Measurements from ENCODE around the gene P2RX3.
"Not testable (repeated sequence)": the region's sequence is repeated elsewhere in the genome, so short reads cannot be mapped to it uniquely, and the experiment has no call there.

The P2RX3 gene

GRCh38 chr11:57324886-57325734 is 13.0 kb upstream of the P2RX3 start, which contains the start of gene TNKS1BP1:
TSS of gene TNKS1BP1 (minus strand) at chr11:57324952. CDS start at chr11:57321885, 3,067 bp downstream.
- DNase-seq (ENCODE audit: low read depth in 2 of 2) = peak; percentile 84 to 87

DNA sequence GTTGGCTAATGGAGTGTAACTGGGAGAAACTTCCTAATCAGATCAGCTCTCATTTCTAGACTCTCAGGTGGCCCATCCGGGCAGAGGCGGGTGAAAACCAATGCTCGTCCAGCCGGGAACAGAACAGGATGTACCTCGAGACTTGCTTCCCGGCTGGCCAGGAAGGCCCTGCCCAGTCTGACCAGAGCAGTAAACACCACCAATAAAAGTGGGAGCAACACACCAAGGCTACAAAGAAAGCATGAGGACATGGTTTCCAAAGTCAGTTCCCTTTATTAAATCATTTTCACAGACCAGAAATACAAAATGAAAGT is 12.5 kb upstream of the P2RX3 start:
- DNase-seq (ENCODE audit: low read depth in 2 of 2) = no peak

GRCh38 chr11:57327721-57328120 is 10.4 kb upstream of the P2RX3 start:
- DNase-seq (ENCODE audit: low read depth in 2 of 2) = no peak

DNA sequence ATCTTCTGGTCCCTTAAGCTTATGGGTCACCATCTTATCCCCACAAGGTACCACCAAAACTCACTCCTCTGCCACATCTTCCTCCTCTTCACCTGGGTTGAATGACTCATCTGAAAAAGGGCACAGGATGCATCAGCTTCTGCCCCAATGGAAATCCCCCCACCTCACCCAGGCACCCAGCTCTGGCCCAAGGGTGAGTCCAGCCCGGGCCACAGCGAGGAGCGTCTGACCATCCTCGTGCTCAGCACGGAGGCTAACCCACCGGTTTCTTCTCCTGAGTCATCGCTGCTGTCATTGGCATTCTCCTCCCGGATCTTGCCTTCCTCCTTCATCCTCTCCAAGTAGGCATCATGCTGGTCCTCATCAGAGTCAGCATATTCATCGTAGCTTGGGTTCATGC is 8.1 kb upstream of the P2RX3 start:
- no peak for DNase-seq (ENCODE audit: low read depth in 2 of 2)

- DNase-seq (ENCODE audit: low read depth in 2 of 2) = no peak
Observed at GRCh38 chr11:57331720-57332119, 6.4 kb upstream of the P2RX3 start.

- DNase-seq (ENCODE audit: low read depth in 2 of 2) = no peak
Observed at GRCh38 chr11:57332694-57333440, 5.3 kb upstream of the P2RX3 start.

DNA sequence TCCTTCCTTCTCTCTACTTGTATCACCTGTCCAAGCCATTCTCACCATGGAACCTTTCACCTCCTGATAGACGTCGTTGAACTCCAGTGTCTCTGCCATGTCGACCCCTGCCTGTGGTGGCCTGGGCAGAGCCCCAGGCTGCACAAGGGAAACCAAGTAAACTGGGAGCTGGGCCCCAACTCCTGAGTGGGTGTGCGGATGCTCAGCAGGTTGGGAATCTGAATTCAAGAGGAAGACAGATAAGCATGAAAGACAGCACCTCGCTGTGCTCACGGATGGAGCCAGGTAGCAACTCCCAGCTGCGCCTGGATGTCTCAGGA is 3.2 kb upstream of the P2RX3 start:
- DNase-seq (ENCODE audit: low read depth in 2 of 2) = no peak

DNA sequence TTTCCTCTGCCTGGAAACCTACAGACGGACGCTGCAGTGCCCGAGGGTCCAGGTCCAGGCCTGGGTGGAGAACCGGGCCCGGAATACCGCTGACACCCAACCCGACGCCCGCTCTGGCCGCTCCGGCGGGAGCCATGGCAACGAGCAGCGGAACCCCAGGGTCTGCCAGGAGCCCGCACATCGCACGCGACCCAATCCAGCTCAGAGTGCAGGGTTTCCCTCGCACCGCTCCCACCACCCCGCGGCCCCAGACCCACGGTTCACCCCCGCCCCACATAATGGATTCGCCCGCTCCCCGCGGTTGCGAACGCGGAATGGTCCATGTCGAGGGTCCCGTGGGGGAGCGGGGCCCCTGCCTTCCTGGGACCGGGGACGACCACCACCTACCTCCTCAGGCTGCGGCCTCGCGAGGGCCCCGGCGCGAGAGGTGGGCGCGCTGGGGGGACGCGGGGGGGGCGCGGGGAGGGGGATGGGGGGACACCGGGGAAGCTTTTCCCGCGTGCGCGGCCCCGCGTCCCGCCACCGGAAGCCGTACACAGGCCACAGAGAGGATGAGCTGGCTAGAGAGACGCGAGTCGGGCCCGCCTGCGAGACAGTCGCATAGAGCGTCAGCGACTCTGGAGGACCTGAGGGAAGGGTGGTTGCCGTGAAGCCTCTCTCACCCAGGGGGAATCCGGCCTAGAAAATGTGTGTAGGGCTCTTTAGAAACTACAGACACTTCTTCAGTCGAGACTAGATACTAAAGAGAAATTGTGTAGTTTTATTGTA is 2.6 kb upstream of the P2RX3 start, which contains the start of gene SSRP1:
Gene SSRP1 (minus strand): TSS at position 550 of the 768 bp plus-strand sequence. CDS start 771 bp downstream, outside the sequence.
- peak; percentile 75 to 80 for DNase-seq (ENCODE audit: low read depth in 2 of 2)

DNA sequence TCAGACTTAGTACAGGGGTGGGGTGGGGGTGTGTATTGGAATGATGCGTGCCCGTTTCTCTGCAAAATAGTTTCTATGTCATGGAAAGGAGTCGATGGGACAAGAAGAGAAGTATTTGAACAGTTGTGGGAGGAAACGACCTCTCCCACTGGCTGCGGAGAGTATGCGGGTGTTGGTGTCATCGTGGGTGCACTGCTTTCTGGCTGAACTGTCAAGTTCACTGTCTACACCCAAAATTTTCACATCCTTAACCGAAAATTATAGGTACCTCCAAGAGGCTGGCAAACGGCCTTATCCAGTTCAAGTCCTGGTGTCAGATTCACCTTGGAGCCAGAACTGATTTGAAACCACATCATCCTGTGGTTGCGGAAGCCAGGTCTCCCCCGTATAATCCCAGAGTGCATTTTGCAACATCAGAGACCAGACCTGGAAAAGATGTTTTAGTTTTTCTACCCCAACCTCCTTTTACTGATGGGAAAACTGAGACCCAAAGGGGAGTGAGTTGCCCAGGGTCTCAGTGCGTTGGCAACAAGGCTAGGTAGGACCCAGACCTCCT is 2.0 kb upstream of the P2RX3 start:
- no peak for DNase-seq (ENCODE audit: low read depth in 2 of 2)

- not testable (repeated sequence) for DNase-seq (ENCODE audit: low read depth in 2 of 2)
Observed at GRCh38 chr11:57336856-57337255, 1.3 kb upstream of the P2RX3 start.

- DNase-seq (ENCODE audit: low read depth in 2 of 2) = no peak
Observed at GRCh38 chr11:57339328-57339727, 1.2 kb downstream of the P2RX3 start.

DNA sequence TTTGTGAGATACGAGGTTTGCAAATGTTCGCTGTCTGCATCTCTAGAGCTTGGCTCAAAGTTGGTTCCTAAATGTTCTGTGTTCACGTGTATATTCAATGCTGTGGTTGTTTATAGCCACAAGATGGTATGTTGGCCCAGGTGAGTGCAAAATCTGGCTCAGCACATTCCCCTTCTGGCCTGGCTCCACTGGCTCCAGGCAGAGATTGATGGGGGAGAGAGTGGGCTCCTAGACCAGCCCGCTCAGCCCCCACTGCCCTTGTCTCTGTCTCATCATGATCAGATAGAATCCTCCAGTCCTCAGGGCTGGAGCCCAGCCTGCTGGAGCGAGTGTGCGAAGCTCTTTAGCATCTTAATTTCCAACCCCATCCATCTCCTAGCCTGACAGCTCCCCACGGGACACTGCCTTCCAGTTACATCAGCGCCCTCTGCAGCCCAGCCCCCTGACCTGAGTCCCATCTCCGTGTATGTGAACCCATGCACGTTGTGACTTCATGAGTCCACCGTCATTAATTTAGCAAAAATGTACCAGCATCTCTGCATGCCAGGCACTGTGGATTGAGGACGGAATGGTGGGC is 2.0 kb downstream of the P2RX3 start:
- no peak for DNase-seq (ENCODE audit: low read depth in 2 of 2)

DNA sequence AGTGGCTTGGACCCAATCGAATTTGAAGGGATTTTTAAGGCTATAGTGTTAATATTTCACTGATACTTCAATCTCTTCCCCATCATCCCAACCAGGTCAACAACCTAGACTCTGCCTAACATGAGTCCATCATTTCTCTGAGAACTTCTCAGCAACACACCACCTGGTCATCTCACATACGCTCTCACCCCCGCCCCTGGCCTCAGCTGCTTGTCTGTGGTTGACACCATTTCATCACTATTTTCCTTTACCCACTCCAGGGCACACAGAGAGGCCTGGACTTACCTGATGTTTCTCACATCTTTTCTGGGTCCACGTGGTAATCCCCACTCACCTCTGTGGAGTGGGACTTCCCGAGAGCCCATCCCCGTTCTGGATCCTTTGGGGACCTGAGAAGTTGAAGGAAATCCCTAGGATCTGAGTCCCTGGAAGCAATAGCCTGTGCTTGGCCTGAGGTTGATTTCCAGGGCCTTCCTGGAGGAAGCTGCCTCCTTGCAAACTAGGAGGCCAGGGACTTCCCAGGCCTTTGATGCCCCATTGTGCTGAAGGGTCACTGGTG is 3.2 kb downstream of the P2RX3 start:
- no peak for DNase-seq (ENCODE audit: low read depth in 2 of 2)

DNA sequence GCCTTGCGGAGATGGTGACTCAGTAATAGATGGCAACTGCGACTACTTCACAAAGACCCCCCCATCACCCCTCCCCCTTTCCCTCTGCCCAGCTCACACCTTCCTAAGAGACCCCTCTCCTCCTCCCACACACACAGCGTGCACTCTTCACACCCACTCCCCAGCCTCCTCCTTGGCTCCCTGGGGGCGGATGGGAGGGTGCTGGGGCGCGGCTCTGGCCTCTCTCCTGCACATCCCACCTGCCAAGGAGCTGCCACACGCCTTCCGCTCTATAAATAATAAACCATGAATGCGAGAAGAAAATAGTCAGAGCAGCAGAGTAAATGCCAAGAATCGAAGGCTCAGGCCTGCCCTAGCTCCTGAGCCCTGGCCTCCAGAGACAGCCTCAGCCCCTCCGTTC is 4.5 kb downstream of the P2RX3 start:
- DNase-seq (ENCODE audit: low read depth in 2 of 2) = no peak

- DNase-seq (ENCODE audit: low read depth in 2 of 2) = no peak
Observed at GRCh38 chr11:57343825-57344224, 5.7 kb downstream of the P2RX3 start.

- no peak for DNase-seq (ENCODE audit: low read depth in 2 of 2)
Observed at GRCh38 chr11:57344826-57345225, 6.7 kb downstream of the P2RX3 start.

GRCh38 chr11:57345555-57346211 is 7.5 kb downstream of the P2RX3 start:
- peak in 1 of 2 donors; percentile 60 for DNase-seq (ENCODE audit: low read depth in 2 of 2)

- DNase-seq (ENCODE audit: low read depth in 2 of 2) = no peak
Observed at GRCh38 chr11:57347336-57347735, 9.2 kb downstream of the P2RX3 start.

DNA sequence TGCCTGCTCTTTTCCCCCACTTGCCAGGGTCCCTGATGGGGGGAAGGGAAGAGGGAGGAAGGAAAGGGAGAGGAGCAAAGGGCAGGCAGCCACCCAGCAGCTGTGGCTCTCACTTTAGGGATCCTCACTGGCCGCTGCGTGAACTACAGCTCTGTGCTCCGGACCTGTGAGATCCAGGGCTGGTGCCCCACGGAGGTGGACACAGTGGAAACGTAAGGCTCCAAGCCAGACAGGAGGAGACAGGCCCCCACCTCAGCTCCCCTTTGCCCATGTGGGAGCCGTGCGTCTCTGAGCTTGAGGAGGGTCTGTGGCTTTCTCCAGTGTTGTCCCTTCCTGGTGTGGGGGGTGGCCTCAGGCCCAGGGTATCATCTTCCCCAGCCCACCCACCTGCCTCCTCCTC is 9.9 kb downstream of the P2RX3 start:
- DNase-seq (ENCODE audit: low read depth in 2 of 2) = no peak

- DNase-seq (ENCODE audit: low read depth in 2 of 2) = no peak
Observed at GRCh38 chr11:57348636-57349313, 10.6 kb downstream of the P2RX3 start.

Measured in stimulated activated CD8-positive, alpha-beta memory T cell treated with anti-CD3 and anti-CD28 coated beads, Interleukin-15, amount 100 ng/mL, for 4 hours (primary cell).